ENCODE measurements around the gene TMUB2. TPM values are rescaled to one million over a fixed set of nuclear protein-coding genes. Genes with fewer than 3 reads are reported as not detected.

Gene TMUB2
- total and polyA plus RNA-seq, 2 of the 13 experiments (the other 11 are each of a cell fraction or from before 2014, with no cell fraction given), result 26.9 to 50.8 TPM

GRCh38 chr17:44221084-44221861 lies 34.5 kb downstream of the TMUB2 start (continued):
- TF ChIP-seq NFAT5 (CRISPR knock-in tag; IDR thresholded peaks at IDR 0.05) (no peak), SMAD9 (CRISPR knock-in tag; IDR thresholded peaks at IDR 0.05) (no peak), CHD4 (IDR thresholded peaks at IDR 0.05; ENCODE audit: borderline replicate concordance, low read length) (no peak), KAT7 (CRISPR knock-in tag; IDR thresholded peaks at IDR 0.05; ENCODE audit: borderline replicate concordance) (no peak), KDM3A (CRISPR knock-in tag; IDR thresholded peaks at IDR 0.05; ENCODE audit: low read depth) (peak; percentile 23; the same call in 1 of the 2 replicates), ZNF276 (CRISPR knock-in tag; IDR thresholded peaks at IDR 0.05; ENCODE audit: low read depth) (0 out of 2 replicates have a peak, but pooled peaks have one; percentile 44), ATF4 (CRISPR knock-in tag; IDR thresholded peaks at IDR 0.05) (0 out of 4 replicates have a peak, but pooled peaks of 1 of the 2 experiments have one; percentile 28), ZNF737 (CRISPR knock-in tag; IDR thresholded peaks at IDR 0.05; ENCODE audit: borderline replicate concordance) (no peak), IKZF4 (CRISPR knock-in tag; IDR thresholded peaks at IDR 0.05; ENCODE audit: borderline replicate concordance, low read depth, not compliant biosample characterization) (no peak), HMGXB3 (CRISPR knock-in tag; IDR thresholded peaks at IDR 0.05; ENCODE audit: borderline replicate concordance) (peak; percentile 91), ASH2L (IDR thresholded peaks at IDR 0.05; ENCODE audit: insufficient read length, low read depth, low read length) (no peak), ZNF280B (CRISPR knock-in tag; IDR thresholded peaks at IDR 0.05; ENCODE audit: borderline replicate concordance) (peak; percentile 62; the same call in 1 of the 2 replicates)

Data from HepG2 (cell line).